HG03095 (cell line): ENCODE data around the gene WDR54.

Experiments
- ATAC-seq: cut with Tn5 transposase; IDR thresholded peaks from one replicate; pipeline ENCODE4 v1.9.1; 2021; ENCODE audit warnings: moderate library complexity; ENCODE audit not compliant: unreplicated experiment

The WDR54 gene

DNA sequence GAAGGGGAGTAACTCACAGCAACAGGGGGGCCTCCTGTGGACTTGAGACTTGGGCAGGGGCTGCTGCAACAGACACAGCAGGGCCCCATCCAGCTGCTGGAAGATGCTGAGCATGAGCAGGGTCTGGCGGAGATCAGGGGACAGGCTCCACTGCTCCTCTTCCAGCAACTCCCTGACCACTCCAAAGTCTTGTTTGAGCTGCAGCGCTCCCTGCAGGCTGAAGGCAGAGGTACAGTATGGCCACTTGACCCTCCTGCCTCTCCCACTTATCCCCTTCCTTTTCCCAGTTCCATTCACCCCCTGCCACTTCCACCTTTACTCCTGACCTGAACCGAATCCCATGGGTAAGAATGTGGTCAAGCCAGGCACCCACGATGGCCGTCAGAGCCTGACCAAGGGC lies 53.4 kb downstream of the WDR54 start:
- ATAC-seq, result no peak
